ENCODE results near the gene AUTS2.

- TF ChIP-seq, protein P1, sequence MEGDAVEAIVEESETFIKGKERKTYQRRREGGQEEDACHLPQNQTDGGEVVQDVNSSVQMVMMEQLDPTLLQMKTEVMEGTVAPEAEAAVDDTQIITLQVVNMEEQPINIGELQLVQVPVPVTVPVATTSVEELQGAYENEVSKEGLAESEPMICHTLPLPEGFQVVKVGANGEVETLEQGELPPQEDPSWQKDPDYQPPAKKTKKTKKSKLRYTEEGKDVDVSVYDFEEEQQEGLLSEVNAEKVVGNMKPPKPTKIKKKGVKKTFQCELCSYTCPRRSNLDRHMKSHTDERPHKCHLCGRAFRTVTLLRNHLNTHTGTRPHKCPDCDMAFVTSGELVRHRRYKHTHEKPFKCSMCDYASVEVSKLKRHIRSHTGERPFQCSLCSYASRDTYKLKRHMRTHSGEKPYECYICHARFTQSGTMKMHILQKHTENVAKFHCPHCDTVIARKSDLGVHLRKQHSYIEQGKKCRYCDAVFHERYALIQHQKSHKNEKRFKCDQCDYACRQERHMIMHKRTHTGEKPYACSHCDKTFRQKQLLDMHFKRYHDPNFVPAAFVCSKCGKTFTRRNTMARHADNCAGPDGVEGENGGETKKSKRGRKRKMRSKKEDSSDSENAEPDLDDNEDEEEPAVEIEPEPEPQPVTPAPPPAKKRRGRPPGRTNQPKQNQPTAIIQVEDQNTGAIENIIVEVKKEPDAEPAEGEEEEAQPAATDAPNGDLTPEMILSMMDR (IDR thresholded peaks at IDR 0.05): no peak
- no peak for TF ChIP-seq POLR2A (IDR thresholded peaks at IDR 0.05)
Measured at GRCh38 chr7:70585071-70585470, 986.8 kb downstream of the AUTS2 start.

Measured in vagina (tissue), 2 donors.